GM10266 (cell line): ENCODE measurements around the gene NFE2L1.
"Not testable (repeated sequence)": the region's sequence is repeated elsewhere in the genome, so short reads cannot be mapped to it uniquely, and the experiment has no call there.

ENCODE experiments used
- DNase-seq: peaks from one replicate; pipeline ENCODE4 v3.0.0; 2012; ENCODE audit errors: extremely low spot score
- CTCF ChIP-seq: IDR thresholded peaks from 2 replicates; pipeline ENCODE4 v1.5.1; 2012; ENCODE audit warnings: mild to moderate bottlenecking, low read depth; ENCODE audit not compliant: control insufficient read depth, insufficient read depth; ENCODE audit errors: missing control alignments

The NFE2L1 gene

GRCh38 chr17:48047741-48048383 lies at the start of gene NFE2L1:
Gene NFE2L1 (plus strand): TSS chr17:48048359. CDS start chr17:48051119, 2,760 bp downstream.
- DNase-seq: peak; percentile 96
- no peak for TF ChIP-seq CTCF

DNA sequence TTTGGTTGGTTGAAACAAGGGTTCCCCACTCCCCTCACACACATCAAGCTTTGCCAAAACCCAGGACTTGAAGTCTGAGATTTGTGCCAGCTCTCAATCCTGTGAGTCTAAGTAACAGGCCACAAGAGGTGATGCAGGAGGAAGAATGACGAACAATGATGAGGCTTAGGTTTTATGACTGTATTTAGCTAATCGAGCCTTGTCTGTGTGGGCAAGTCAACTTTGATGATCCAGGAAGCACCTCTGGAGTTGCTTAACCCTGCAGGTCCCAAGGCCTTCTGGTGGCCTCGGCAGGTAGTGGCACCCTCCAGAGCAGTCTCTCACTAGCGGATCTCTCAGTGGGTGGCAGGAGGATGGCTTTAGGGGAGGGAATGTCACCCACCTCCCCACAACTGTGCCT lies 48.6 kb upstream of the NFE2L1 start:
- no peak for TF ChIP-seq CTCF
- no peak for DNase-seq

GRCh38 chr17:48001197-48001596 lies 47.0 kb upstream of the NFE2L1 start:
- DNase-seq: no peak
- no peak for TF ChIP-seq CTCF

DNA sequence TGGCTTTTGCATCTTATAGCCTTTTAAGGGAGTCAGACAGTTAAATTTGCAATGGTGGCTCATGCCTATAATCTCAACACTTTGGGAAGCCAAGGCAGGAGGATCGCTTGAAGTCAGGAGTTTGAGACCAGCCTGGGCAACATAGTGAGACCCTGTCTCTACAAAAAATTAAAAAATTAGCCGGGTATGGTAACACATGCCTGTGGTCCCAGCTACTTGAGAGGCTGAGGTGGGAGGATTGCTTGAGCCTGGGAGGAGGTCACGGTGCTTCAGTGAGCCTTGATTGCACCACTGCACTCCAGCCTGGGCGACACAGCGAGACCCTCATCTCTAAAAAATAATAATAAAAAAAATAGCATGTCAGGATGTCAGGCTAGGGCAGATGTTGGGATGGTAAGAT lies 46.5 kb upstream of the NFE2L1 start:
- not testable (repeated sequence) for DNase-seq

DNA sequence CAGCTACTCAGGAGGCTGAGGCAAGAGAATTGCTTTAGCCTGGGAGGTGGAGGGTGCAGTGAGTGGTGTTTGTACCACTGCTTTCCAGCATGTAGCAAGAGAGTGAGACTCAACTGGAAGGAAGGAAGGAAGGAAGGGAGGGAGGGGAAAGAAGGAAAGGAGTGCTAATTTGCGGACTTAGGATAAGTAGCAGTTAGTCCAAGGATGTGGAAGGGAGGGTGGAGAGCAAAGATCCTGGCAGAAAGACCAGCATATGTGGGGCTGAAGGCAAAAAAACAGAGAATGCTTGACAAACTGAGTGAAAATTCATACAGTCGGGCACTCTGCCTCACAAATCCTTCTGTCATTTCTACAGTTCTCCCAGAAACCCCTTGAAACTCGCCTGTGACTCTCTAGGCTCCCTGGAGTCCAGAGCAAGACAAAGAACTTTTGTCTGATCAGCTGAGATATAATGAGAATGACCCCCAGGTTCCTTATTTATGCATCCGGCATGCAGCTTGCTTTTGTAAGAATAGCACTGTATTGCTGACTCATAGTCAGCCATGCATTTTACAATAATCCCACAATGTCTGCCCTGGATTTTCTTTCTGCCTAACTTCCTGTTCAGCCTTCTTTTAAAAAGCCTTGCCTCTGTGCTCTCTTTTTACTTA lies 45.8 kb upstream of the NFE2L1 start:
- DNase-seq: peak; percentile 71
- no peak for TF ChIP-seq CTCF

DNA sequence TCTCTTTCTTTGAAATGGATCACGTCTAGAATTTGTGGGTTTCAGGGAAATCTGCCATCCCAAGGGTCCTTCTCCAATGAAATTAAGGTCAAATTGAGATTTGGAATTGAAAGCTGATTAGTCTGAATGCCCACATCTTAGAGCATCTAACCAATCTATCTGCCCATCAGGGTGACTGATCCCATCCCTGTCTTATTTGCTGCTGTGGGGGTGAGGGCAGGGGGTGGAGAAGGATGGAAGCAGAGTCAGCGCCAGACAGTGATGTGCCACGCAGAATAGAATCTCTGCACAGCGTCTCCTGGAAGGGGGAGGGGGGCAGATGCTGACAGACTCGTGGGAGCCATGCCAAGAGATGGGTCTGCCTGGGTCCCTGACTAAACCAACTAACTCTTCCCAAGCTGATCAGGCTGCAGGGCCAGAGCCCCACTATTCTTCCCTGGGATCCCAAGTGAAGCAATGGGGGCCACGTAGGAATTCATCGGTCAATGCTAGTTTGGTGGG lies 45.2 kb upstream of the NFE2L1 start:
- TF ChIP-seq CTCF: no peak
- DNase-seq: no peak

DNA sequence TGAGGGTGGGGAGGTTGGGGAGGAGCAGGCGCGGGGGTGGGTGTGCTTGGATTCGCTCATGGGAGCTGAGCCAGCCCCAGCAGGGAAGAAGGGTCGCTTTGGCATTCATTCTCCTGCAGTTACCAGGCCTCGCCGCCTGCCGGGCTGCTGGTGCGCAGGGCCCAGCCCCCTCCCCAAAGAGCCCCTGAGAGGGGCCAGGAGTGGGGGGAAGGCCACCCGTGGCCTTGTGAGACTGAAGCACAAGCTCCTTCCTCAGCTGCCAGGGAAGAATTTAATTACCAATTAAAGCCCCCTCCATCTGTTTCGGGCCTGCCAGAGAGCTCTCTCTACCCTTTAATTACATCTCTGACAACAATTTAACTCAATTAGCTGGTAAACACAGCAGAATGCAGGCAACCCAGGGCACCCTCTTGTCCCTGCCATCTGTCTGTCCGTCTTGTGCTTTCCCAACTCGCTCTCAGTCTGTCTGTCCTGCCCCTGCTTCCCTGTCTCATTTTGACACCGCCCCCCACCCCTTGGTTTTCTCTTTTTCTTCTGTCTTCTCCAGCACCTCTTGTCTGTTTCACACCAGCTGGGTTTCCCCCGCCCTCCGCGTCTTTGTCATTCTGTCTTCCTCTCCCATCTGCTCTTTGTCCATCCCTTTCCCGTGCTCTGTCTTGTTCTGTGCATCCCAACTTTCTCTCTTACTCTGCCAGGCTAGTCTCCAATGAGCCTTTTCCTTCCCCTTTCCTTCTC lies 44.6 kb upstream of the NFE2L1 start:
- TF ChIP-seq CTCF: no peak
- DNase-seq: no peak
